GF-D8 (cell line): ENCODE data around the gene ESPL1.

Source experiments
- DNase-seq: peaks from one replicate; lab custom pipeline; 2025; lab: John Stamatoyannopoulos, UW

Gene ESPL1

DNA sequence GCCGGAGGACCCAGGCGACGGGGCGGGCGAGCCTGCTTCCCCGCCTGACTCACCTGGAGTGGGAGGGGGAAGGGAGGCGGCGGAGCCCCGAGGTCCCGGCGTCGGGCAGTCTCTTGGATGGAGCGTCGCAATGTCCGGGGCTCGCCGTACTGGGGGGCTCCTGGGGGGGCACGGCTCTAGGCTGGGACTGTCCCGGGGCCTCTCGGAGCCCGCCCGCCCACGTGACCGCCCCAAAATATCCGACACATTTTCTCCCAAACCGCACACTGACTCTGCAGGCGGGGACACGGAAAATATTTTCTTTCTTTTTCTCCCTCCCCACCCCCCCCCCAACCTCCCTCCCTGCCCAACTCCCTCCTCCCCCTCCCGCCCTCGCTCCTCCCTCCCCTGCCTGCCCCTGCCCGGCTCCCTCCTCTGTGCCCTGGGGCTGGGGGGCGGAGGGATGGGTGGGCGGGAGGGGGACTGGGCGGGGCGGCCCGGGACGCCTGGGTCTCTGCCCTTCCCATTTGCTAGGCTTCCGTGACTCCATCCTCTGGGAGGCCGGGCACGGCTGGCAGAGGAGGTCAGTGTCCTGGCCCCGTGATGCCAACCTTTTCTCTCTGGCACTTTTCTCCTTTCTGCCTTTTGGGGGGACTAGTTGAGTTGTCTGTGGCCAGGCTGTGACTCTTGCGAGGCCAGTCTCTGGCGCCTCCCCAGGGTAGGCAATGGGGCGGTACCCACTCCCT lies 36.0 kb upstream of the ESPL1 start, which contains the start of gene RARG:
RARG (minus strand) TSS at position 289 of the 725 bp plus-strand sequence. CDS start 4,664 bp downstream, outside the sequence.
- no peak for DNase-seq

DNA sequence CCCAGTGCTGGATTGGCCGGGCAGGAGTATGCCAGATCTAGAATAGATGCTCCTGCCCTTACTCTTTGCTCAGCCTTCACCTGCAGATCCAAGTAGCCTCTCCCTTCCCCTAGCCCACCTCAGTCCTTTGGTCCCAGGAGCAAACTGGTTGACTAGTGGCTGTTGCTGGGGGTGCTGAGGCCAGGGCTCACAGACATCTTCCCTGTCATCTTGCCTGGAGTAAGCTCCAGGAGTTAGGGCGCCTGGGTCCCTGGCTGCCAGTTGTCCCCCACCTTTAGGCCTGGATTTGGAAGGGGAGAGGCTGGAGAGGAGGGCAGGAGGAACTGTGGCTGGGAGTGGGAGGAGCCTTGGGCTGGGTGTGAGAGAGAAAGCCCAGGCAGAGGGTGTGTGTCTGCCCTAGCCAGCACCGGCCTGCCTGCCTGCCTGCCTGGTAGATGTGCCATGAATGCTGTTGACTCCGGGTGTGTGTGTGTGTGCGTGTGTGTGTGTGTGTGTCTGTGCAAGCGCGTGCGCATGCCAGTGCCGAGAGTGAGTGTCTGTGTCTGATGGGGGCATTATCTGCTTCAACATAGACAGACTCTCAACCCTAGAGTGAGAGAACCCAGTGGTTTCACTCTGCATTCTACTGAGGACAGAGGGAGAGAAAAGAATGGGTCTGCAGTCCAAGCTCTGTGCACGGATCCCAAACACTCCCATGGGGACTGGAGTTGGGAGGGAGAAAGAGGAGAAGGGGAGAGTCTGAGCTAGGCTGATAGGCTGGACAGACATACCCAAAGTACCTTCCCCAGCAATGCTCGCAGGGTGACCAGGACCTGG lies 35.2 kb upstream of the ESPL1 start:
- no peak for DNase-seq

DNA sequence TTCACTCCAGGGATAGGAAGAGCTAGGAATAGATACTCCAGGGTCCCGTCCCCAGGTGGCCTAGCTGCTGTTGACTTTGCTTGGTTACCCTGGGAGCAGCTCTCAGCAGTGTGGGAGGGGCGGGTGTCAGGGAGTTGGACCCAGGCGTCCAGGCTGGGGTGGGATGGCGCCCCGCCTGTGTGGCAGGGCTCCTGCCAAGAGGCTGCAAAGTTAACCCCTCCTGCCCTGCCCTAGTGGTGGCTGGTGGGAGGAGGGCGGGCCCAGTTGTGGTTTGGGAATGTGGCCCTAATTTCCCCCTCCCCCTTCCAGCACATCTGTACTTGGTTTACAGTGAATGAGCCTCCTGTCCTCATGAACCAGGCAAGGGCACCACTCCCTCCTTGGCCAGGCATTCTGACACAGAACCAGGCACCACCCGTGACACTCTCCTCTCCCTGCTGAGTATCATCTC lies 34.4 kb upstream of the ESPL1 start:
- DNase-seq, result no peak

DNA sequence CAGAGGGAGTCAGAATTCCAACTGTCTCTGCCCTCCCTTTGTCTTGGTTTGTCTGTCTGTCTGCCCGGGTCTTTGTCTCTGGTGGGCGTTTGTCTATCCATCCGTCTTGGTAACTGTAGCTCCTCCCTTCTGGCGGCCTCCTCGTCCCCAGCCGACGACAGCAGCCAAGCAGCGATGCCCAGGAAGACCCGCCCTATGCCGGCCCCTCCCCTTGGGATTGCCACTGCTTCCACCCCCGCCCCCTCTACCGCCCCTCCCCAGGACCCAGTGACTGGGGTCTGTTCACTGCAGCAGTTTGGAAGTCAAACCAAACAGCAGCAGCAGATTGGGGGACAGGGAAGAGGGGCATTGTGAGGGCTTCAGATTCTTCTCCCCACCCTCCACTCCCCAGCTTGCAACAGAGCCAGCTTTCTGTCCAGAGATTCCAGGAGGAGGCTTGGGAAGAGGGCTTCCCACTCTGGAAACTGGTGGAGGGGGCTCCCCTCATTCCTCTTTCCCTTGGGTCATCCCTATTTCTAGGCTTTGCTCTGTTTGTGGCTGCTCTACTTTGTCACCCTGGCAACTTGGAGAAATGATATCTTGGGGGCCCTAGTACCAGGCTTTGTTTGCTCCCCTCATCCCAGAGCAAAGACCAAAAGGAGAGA lies 33.7 kb upstream of the ESPL1 start:
- DNase-seq, result no peak

DNA sequence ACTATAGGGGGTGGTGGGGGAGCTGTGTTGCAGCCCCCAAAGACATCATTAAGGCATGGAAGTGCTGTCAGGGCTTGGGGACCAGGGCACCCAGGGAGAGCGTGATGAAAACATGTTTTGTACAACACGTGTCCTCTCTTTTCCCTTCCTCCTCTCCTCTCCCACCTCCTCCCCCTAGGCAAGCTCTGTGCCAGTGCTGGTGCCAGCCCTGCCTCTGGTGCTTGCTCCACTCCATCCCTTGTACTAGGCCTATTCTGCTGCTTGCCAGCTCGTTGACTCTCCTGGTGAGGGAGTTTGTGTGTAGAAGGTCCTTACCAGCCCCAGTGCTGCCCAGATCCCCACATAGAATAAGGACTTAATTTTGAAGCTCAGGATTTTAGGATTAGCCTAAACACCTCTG lies 32.9 kb upstream of the ESPL1 start:
- no peak for DNase-seq

DNA sequence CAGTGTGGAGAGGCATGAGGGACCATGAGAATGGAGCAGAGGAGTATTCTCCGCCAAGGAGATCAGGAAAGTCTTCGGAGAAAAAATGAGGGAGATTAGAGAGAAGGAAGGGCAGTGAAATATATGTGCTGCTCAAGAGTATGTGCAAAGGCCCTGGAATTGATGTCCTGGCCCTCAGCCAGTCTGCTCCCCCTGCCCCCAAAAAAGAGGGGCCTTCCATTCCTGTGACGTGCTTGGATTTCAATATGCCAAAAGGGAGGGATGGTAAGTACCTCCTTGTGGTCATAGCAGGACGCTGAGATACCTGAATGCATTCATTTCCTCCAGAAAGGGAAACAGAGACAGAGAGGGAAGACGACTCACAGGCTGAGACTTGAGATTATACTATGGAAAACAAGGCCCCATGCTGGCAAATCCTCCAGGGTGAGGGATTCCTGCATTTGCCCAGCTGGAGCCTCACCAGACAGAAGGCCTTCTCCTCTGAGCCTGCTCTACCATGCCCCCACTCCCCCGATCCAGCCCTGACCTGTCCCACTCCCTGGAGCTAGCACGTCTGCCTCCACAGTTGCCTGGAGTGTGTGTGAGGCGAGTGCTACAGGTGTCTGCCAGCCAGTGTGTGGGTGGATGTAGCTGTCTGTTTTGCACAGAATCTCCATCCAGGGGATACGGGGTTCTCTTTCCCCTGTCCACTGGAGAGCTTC lies 32.2 kb upstream of the ESPL1 start:
- no peak for DNase-seq

DNA sequence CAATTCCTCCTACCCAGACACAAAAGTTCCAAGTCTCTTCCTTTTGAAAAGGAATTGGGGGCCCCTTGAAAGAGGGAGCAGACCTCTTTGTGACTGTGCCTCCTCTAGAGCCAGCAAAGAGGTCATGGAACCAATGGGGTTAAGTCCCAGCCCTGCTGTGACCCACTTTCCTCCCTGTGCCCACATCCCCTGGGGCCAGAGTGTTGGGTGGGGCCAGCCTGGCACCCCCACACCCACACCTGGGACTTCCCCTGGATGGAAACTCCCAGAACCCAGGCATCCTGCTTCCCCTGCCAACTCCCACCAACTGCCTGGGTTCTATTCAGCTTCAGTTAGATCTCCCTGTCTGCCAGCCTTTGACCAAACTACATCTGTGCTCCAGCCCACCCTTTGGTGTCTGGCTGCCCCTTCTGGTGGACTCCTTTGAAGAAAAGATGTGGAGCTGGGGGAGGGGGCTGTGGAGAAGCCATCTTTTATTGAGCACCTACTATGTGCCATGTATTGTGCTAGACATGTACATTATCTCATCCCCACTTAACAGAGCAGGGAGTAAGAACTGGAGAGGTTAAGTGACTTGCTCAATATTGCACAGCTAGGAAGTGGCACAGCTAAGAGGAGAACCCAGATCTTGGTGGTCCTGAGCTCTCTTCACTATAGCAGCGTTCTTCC lies 31.5 kb upstream of the ESPL1 start:
- DNase-seq, result no peak

DNA sequence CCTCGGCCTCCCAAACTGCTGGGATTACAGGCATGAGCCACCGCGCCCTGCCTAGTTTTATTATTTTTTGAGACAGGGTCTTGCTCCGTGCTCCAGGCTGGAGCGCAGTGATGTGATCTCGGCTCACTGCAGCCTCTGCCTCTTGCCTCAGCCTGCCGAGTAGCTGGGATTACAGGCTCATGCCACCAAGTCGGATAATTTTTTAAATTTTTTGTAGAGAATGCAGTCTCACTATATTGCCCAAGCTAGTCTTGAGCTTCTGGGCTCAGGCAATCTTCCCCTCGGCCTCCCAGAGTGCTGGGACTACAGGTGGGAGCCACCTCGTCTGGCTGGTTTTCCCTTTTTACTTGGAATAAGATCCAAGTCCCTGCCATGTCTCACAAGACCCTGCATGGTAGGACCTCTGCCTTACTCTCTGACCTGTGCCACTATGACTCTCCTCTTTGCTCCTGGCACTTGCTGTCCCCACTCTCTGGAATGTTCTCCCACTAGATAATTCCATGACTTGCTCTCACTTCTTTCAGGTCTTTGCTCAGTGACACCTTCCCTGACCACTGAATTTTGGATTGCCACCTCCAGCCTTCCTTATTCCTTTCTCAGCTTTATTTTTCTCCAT lies 28.3 kb upstream of the ESPL1 start:
- no peak for DNase-seq

DNA sequence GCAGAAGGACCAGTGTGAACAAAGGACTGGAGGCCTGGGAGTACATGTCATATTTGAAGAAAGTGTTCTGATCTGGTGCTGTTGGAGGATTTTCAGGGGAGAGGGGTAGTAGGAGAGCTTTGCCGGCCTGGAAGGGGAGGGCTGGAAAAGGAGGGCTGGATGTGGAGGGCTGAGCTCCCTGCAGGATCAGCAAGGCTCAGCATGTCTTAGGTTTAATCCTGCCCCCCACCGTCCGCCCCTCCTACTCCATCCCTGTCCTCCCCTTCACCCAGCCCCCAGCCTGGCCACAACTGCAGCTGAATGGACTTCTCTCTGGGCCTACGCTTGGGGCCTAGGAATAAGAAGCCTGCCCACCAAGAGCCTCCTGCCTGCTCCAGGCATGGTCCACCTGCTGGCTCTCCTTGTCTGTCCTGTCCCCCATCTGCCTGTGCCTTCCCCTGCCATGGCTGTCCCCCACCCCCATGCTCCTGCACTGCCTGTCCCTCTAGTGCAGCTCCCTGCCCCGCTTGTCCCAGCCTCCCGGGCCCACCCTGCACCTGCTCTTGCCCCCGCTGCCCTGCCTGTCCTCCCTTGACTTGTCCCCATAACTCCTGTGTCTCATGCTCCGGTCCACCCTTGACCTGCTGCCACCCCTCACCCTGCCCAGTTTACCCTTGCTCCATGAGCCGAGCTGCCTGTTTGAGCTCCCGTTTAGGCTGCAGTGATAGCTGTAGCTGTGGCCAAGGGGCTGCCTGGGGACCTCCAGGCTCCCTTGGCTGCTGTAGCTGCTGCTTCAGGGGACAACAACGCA lies 26.3 kb upstream of the ESPL1 start:
- no peak for DNase-seq

DNA sequence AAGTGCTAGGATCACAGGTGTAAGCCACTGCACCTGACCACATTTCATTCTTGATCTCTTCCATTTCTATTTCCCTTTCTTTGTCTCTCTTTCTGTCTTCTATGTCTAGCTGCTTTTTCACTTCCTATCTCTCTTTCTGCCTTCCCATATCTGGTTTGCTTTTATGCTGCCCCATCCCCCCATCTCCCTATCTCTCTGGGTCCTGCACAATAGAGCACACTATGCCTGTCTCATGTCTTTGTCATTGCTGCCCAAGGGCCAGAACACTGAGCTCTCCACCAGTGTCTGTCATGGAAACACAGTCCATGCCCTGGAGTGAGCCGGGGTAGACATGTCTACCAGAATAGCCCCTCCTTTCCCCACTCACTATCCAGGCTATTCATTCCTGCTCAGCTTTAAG lies 23.8 kb upstream of the ESPL1 start:
- no peak for DNase-seq

DNA sequence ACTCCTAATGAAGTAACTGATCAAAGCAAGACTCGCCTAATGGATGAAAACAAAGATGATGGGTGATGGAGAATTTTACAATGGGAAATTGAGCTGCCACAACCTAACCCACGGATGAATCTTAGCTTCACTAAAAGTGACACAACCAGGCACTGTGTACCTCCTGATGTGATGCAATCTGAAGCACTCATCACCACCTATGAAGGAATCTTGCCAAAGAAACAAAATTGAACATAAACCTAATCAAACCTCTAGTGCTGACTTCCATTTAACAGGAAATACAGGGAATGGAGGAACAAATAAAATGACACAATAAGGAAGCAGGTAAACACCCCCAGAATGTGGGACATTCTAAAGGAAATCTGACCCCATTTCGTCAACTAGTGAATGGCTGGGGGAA lies 22.8 kb upstream of the ESPL1 start:
- DNase-seq, result no peak

DNA sequence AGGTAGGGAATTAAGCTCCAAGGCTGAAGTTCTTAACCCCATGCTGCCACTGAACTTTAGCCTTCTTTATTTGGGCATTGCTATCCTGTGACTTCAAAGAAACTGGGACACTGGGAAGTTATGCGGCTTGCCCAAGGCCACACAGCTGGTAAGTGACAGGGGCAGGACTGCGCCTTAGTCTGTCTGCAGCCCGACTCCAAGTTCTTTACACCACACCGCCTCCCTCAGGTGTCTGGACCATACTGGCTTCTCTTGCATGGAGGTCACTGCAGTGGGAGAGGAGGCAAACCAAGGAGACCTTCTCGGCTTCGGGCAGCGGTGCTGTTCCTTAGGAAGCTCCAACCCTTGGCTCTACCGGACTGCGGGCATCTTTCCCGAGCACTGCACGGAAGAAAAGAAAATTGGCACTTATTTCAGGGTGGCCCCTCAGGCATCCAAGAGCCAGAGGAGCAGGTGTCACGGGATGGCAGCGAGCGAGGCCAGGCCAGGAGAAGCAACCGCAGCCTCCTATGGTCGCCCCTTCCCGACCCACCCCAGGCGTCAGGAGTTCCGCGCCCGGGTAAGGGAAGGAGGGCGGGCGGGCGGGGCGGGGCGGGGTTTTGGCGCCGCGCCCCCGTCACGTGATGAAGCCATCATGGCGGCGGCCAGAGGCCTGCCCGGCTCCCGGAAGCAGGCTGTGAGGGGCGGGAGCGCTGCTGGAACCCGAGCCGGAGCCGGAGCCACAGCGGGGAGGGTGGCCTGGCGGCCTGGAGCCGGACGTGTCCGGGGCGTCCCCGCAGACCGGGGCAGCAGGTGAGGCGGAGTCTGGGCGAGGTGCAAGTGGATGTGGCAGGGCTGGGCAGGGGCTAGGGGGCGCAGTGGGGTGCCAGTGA lies 16.4 kb upstream of the ESPL1 start:
- DNase-seq, result peak; percentile 43

DNA sequence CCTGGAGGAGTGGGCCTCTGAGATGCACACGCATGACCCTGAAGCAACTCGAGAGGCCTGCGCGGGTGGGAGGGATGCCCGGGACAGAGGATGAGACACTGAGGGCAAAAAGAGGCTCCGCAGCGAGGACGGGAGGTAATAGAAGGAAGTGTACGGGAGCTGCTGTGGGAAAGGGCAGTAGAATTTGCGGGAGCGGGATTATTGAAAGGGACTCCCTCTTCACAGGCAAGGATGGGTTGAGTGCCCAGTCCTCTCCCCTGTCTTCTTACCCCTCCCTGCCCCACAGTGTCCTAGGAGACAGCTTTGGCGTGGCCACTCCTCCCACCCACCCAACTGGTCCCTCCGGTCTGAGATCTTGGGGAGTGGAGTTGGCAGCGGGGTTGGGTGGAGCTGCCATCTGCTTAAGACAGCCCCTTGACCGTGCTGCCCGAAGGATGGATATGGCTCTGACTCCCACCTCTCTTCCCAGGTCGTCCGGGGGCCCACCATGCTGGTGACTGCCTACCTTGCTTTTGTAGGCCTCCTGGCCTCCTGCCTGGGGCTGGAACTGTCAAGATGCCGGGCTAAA lies 15.7 kb upstream of the ESPL1 start:
- no peak for DNase-seq

DNA sequence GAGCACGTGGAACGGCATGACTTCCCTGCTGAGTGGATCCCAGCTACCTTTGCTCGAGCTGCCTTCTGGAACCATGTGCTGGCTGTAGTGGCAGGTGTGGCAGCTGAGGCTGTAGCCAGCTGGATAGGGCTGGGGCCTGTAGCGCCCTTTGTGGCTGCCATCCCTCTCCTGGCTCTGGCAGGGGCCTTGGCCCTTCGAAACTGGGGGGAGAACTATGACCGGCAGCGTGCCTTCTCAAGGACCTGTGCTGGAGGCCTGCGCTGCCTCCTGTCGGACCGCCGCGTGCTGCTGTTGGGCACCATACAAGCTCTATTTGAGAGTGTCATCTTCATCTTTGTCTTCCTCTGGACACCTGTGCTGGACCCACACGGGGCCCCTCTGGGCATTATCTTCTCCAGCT lies 14.8 kb upstream of the ESPL1 start:
- DNase-seq, result no peak

DNA sequence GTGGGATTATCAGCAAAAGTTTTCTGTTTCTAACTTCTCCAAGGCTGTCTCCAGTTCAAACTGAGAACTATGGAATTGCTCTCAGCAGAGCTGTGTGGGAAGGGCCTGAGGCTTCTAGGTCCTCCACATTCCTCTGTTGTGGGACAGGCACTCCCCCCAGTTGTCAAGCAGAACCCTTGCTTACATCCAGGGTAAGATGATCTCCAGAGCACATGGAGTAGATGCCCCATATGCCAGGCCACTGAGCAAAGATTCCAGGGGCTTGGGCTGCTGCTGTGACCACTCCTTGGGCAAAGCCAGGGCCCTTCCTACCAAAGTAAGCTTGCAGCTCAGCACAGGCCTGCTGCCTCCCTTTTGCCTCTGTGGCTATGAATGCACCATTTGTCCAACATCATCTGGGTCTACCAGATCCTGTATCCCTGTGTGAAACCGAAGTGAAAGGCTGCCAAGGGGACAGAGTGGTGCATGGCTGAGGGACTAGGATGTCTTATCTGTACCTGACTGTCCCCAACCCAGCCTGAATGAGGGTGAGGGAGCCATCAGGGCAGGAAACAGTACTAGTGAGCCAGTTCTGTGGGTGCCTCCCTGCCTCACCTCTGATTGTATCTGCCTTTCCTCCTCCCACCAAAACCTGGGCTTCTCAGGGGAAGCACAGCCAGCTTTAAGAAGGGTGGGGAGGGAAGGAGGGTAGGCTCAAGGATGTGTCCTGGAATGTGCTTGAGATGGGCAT lies 13.1 kb upstream of the ESPL1 start:
- DNase-seq, result no peak

DNA sequence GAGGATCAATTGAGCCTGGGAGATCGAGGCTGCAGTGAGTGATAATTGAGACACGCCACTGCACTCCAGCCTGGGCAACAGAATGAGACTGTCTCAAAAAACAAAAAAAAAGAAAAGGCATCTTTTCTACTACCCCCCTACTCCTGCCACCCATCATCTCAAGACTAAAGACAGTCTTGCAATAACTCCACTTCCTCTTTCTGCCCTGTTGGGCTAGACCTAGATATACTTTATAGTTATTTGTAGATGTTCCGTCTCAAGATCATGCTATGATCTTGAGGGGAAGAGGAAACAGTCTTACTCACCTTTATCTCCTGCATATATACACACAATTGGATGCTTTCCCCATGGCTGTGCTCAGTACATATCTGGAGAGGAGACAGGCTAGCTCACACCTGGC lies 12.1 kb upstream of the ESPL1 start:
- DNase-seq, result peak; percentile 60

DNA sequence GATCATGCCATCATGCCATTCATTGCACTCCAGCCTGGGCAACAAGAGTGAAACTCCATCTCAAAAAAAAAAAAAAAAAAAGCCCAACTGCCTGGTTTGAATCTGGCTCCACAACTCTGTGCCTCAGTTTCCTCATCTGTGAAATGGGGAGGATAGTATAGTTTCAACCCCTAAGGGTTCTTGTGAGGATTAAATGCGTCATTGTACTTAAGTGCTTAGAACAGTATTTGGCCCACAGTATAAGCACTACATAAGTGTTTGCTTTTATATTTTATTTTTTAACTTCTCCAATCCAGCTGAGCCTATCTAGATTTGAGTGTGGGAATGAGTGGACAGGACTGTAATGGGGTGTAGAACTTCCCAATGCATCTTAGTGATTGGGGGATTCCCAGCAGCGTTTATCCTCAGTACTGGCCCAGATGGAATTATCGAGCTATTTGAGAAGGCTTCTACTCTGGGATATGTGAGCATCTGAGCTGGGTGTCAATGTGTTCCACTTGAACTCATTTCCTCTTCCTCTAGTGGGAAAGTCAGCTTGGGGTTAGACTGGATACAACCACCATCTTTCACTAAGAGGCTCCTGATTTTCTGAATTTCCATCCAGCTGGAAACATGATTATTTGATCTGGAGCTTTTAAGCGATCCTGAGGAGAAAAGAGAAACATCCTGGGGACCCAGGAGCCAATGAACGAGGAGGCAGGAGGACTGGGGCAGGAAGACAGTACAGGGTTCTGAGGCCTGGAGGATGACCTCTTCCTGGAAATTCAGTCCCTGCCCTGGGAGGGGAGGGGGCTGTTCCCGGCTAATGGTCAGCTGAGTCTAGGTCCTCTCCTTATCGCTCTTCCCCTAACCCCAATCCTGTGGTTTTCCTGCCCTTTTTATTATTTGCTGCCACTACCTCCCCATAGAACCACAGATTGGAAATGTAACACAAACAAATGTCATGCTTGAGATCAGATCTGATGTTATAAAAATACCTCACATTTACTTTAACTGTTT lies 9.3 kb upstream of the ESPL1 start:
- no peak for DNase-seq
